H9 (cell line): ENCODE results near the gene ABHD8. TPM values are rescaled to one million over a fixed set of nuclear protein-coding genes. Genes with fewer than 3 reads are reported as not detected.

ENCODE experiments used
- DNase-seq: peaks from one replicate; pipeline ENCODE4 v3.0.0-alpha.2; 2017
- H2AFZ ChIP-seq: one replicate; pipeline ENCODE4 v1.6.1; 2013; ENCODE audit warnings: mild to moderate bottlenecking, low read length, control low read depth, moderate library complexity
- H2AK5ac ChIP-seq: 2 replicates; pipeline ENCODE4 v1.6.1; 2013; ENCODE audit warnings: low read length, control low read depth, mixed read lengths; ENCODE audit not compliant: insufficient read length
- H2BK120ac ChIP-seq: one replicate; pipeline ENCODE4 v1.6.1; 2013; ENCODE audit warnings: low read depth, mild to moderate bottlenecking, low read length, control low read depth, inconsistent platforms; ENCODE audit not compliant: poor library complexity, severe bottlenecking
- H2BK12ac ChIP-seq: 2 replicates; pipeline ENCODE4 v1.6.1; 2013; ENCODE audit warnings: low read length, control low read depth, mixed read lengths, low read depth; ENCODE audit not compliant: insufficient read length
- H2BK15ac ChIP-seq: 2 replicates; pipeline ENCODE4 v1.6.1; 2013; ENCODE audit warnings: low read depth, low read length, control low read depth
- H2BK20ac ChIP-seq: one replicate; pipeline ENCODE4 v1.6.1; 2013; ENCODE audit warnings: low read depth, mild to moderate bottlenecking, low read length, control low read depth, inconsistent platforms; ENCODE audit not compliant: poor library complexity, severe bottlenecking
- H2BK5ac ChIP-seq: 2 replicates; pipeline ENCODE4 v1.6.1; 2013; ENCODE audit warnings: low read length, control low read depth, mixed read lengths; ENCODE audit not compliant: insufficient read length
- H3K14ac ChIP-seq: 2 replicates; pipeline ENCODE4 v1.6.1; 2013; ENCODE audit warnings: low read length, control low read depth; ENCODE audit not compliant: insufficient read depth
- H3K18ac ChIP-seq: 2 replicates; pipeline ENCODE4 v1.6.1; 2013; ENCODE audit warnings: low read depth, mild to moderate bottlenecking, mixed read lengths, low read length, control low read depth; ENCODE audit not compliant: insufficient read length
- H3K23ac ChIP-seq: 2 replicates; pipeline ENCODE4 v1.6.1; 2013; ENCODE audit warnings: low read length, control low read depth, mixed read lengths, low read depth; ENCODE audit not compliant: insufficient read length
- H3K23me2 ChIP-seq: 2 replicates; pipeline ENCODE4 v1.6.1; 2013; ENCODE audit warnings: low read depth, mild to moderate bottlenecking, mixed read lengths, low read length, control low read depth; ENCODE audit not compliant: insufficient read length, poor library complexity, severe bottlenecking
- H3K27ac ChIP-seq: 2 replicates; pipeline ENCODE4 v1.5.1; 2013; ENCODE audit warnings: low read length, control low read depth, mixed read lengths, low read depth; ENCODE audit not compliant: insufficient read length
- H3K27me3 ChIP-seq: 2 replicates; pipeline ENCODE4 v1.6.1; 2013; ENCODE audit warnings: low read length, control low read depth, inconsistent platforms; ENCODE audit not compliant: insufficient read depth
- H3K4ac ChIP-seq: 2 replicates; pipeline ENCODE4 v1.6.1; 2013; ENCODE audit warnings: low read depth, mild to moderate bottlenecking, control low read depth, inconsistent platforms, low read length, moderate library complexity
- H3K4me1 ChIP-seq: 2 replicates; pipeline ENCODE4 v1.6.1; 2013; ENCODE audit warnings: low read length, control low read depth, inconsistent platforms; ENCODE audit not compliant: insufficient read depth
- H3K4me2 ChIP-seq: 2 replicates; pipeline ENCODE4 v1.6.1; 2013; ENCODE audit warnings: low read length, control low read depth, mixed read lengths; ENCODE audit not compliant: insufficient read length, insufficient read depth
- H3K56ac ChIP-seq: 2 replicates; pipeline ENCODE4 v1.6.1; 2013; ENCODE audit warnings: low read depth, mild to moderate bottlenecking, mixed read lengths, low read length, control low read depth; ENCODE audit not compliant: insufficient read length
- H3K79me1 ChIP-seq: 2 replicates; pipeline ENCODE4 v1.6.1; 2013; ENCODE audit warnings: low read depth, mild to moderate bottlenecking, moderate library complexity, low read length, control low read depth, inconsistent platforms; ENCODE audit not compliant: insufficient read depth, poor library complexity, severe bottlenecking
- H3K79me2 ChIP-seq: 2 replicates; pipeline ENCODE4 v1.6.1; 2013; ENCODE audit warnings: low read length, control low read depth, inconsistent platforms; ENCODE audit not compliant: insufficient read depth
- H3K9ac ChIP-seq: 2 replicates; pipeline ENCODE4 v1.6.1; 2013; ENCODE audit warnings: low read length, control low read depth, mixed read lengths; ENCODE audit not compliant: insufficient read length; ENCODE audit errors: extremely low read depth
- H3K9me3 ChIP-seq: one replicate; pipeline ENCODE4 v1.6.1; 2013; ENCODE audit warnings: low read depth, low read length, inconsistent platforms; ENCODE audit not compliant: control insufficient read depth
- H3T11ph ChIP-seq: one replicate; pipeline ENCODE4 v1.6.1; 2013; ENCODE audit warnings: mild to moderate bottlenecking, low read length, control low read depth, inconsistent platforms
- H4K20me1 ChIP-seq: one replicate; pipeline ENCODE4 v1.6.1; 2013; ENCODE audit not compliant: control insufficient read depth, insufficient read length, insufficient read depth
- H4K5ac ChIP-seq: 2 replicates; pipeline ENCODE4 v1.6.1; 2013; ENCODE audit warnings: low read depth, mild to moderate bottlenecking, mixed read lengths, low read length, control low read depth; ENCODE audit not compliant: insufficient read length
- H4K8ac ChIP-seq: replicated peaks from 2 replicates; pipeline ENCODE4 v1.6.1; 2013; ENCODE audit warnings: low read length, control low read depth, mixed read lengths, low read depth; ENCODE audit not compliant: insufficient read length
- H4K91ac ChIP-seq: 2 replicates; pipeline ENCODE4 v1.6.1; 2013; ENCODE audit warnings: low read depth, mild to moderate bottlenecking, moderate library complexity, mixed read lengths, low read length, control low read depth; ENCODE audit not compliant: insufficient read length
- H3K27ac Mint-ChIP-seq, 3 experiments: 2 replicates in 2 of 3; 3 replicates in 1 of 3; pipeline ENCODE4 v1.8.0; 2020 to 2021; ENCODE audit warnings: mixed read lengths in 3 of 3, mild to moderate bottlenecking in 1 of 3, moderate library complexity in 1 of 3
- H3K27me3 Mint-ChIP-seq: 2 replicates; pipeline ENCODE4 v1.8.0; 2021; ENCODE audit warnings: low read depth, mild to moderate bottlenecking, moderate library complexity, mixed read lengths
- H3K36me3 Mint-ChIP-seq, 3 experiments: 2 replicates in 2 of 3; 3 replicates in 1 of 3; pipeline ENCODE4 v1.8.0; 2020 to 2021; ENCODE audit warnings: low read depth in 3 of 3, mixed read lengths in 3 of 3; ENCODE audit not compliant: insufficient read depth in 1 of 3
- H3K4me1 Mint-ChIP-seq, 2 experiments: 2 replicates each; pipeline ENCODE4 v1.8.0; 2020; ENCODE audit warnings: mixed read lengths in 2 of 2
- H3K4me3 Mint-ChIP-seq, 2 experiments: 2 replicates in 1 of 2; 3 replicates in 1 of 2; pipeline ENCODE4 v1.8.0; 2020 to 2021; ENCODE audit warnings: mild to moderate bottlenecking in 2 of 2, mixed read lengths in 2 of 2, moderate library complexity in 1 of 2
- H3K9me3 Mint-ChIP-seq, 2 experiments: 2 replicates in 1 of 2; 3 replicates in 1 of 2; pipeline ENCODE4 v1.8.0; 2020; ENCODE audit warnings: mild to moderate bottlenecking in 2 of 2, mixed read lengths in 2 of 2, moderate library complexity in 1 of 2
- CTCF ChIP-seq: fragments of 200-600 bp; sonication (generic); conservative IDR thresholded peaks from 3 replicates; pipeline ENCODE4 v1.8.0; 2021; ENCODE audit warnings: antibody characterized with exemption, mild to moderate bottlenecking
- WGBS: extraction: QIAGEN DNeasy Blood & Tissue Kit; methylation state at CpG from one replicate; pipeline ENCODE4 v1.1.7; 2013; ENCODE audit warnings: missing lambda C conversion rate, low lambda C conversion rate, mixed read lengths; ENCODE audit not compliant: insufficient read length; ENCODE audit errors: extremely low coverage; 5-methylcytosine and 5-hydroxymethylcytosine counted together
- total RNA-seq: library from RNA; stranded (reverse); gene quantifications from 2 replicates; pipeline ENCODE4 v1.2.1, GENCODE V29; 2021

The ABHD8 gene
- total RNA-seq, 1 experiment from 2014 or later: 11.7 TPM

- Histone ChIP-seq H3K14ac (no peak overlapping the region), H3K4ac (no peak overlapping the region), H2AFZ (no peak overlapping the region), H2BK15ac (no peak overlapping the region), H4K20me1 (no peaks in the 10 kb centered on the region), H3K79me2 (no peaks in the 10 kb centered on the region), H3K23ac (no peak overlapping the region), H3K4me2 (no peak overlapping the region), H4K8ac (no peak overlapping the region), H3K18ac (no peak overlapping the region), H3K56ac (no peak overlapping the region), H2BK120ac (no peak overlapping the region), H4K91ac (no peak overlapping the region), H2BK5ac (no peak overlapping the region), H3K9ac (no peak overlapping the region), H2BK12ac (no peak overlapping the region), H2AK5ac (no peak overlapping the region), H3T11ph (no peak overlapping the region), H4K5ac (no peak overlapping the region), H2BK20ac (no peak overlapping the region), H3K27ac (no peak overlapping the region), H3K79me1 (no peaks in the 10 kb centered on the region), H3K4me1 (peaks cover 2% of the 10 kb centered on the region; the same call in 1 of the 2 replicates), H3K9me3 (no peaks in the 10 kb centered on the region), H3K27me3 (no peaks in the 10 kb centered on the region), H3K23me2 (peaks cover 21% of the 10 kb centered on the region)
- DNase-seq: no peak
- no peak for TF ChIP-seq CTCF
- Mint-ChIP-seq H3K9me3 (no peaks in the 10 kb centered on the region; a peak in 1 of 5 replicates), H3K27me3 (peaks cover 3% of the 10 kb centered on the region), H3K4me3 (peak overlapping the region; percentile 54 to 98; a peak in 4 of 5 replicates), H3K27ac (peak overlapping the region in 1 of 3 experiments; percentile 48; a peak in 1 of 7 replicates), H3K4me1 (peaks cover 21 to 47% of the 10 kb centered on the region in 2 experiments), H3K36me3 (peaks cover 9 to 31% (median 30%) of the 10 kb centered on the region in 3 experiments)
- WGBS: no CpG with 5 or more reads among the region's 10 CpGs
Measured at GRCh38 chr19:17335575-17335974, 32.4 kb upstream of the ABHD8 start.
